Measurements from ENCODE around the gene TMEM231. TPM values are rescaled to one million over a fixed set of nuclear protein-coding genes. Genes with fewer than 3 reads are reported as not detected.
A peak's percentile ranks its signal among the peaks of the same experiment; 100 is the strongest.

The TMEM231 gene
- total and polyA plus RNA-seq, 2 of the 8 experiments (the other 6 are each of a cell fraction or from before 2014, with no cell fraction given) = 8.3 to 26.7 TPM

GRCh38 chr16:75566758-75567255, 10.8 kb upstream of the TMEM231 start:
- Histone ChIP-seq H3K4me3 (ENCODE audit: extremely low read depth in 1 of 4, insufficient read depth in 2 of 4, low read depth in 3 of 4, low read length in 4 of 4) (peak overlapping the region; percentile 80 to 94 (median 88)), H2BK20ac (ENCODE audit: low read length) (no peak overlapping the region), H2BK120ac (replicated peaks; ENCODE audit: low read depth, low read length) (no peak overlapping the region), H3K79me1 (ENCODE audit: low read depth, low read length) (peaks cover 3% of the 10 kb centered on the region; the same call in 1 of the 2 replicates), H3K23ac (ENCODE audit: insufficient read length) (no peak overlapping the region), H2AK5ac (ENCODE audit: low read depth, low read length) (no peak overlapping the region), H3K56ac (replicated peaks; ENCODE audit: insufficient read length, low read depth, low read length) (no peak overlapping the region), H3K4me2 (ENCODE audit: insufficient read depth in 1 of 2, low read depth in 2 of 2, low read length in 2 of 2) (peak overlapping the region; percentile 89 to 90), H3K27ac (ENCODE audit: low read depth, low read length) (no peak overlapping the region), H3K9ac (replicated peaks in 1 of 4; ENCODE audit: extremely low read depth in 1 of 4, low read depth in 3 of 4, low read length in 3 of 4) (peak overlapping the region; percentile 61 to 74 (median 74); a peak in 6 of 7 replicates), H3K4ac (replicated peaks; ENCODE audit: insufficient read length, low read depth, low read length) (no peak overlapping the region), H3K9me3 (ENCODE audit: insufficient read depth in 2 of 2, low read depth in 1 of 2, low read length in 1 of 2) (no peaks in the 10 kb centered on the region), H4K91ac (replicated peaks; ENCODE audit: insufficient read length, low read length) (no peak overlapping the region), H3K18ac (ENCODE audit: extremely low read depth, low read length) (no peak overlapping the region), H2BK12ac (ENCODE audit: low read depth, low read length) (no peak overlapping the region), H2AFZ (ENCODE audit: low read length) (no peak overlapping the region), H4K8ac (ENCODE audit: extremely low read depth, insufficient read depth, low read length) (no peak overlapping the region), H3K4me1 (replicated peaks in 1 of 4; ENCODE audit: control insufficient read depth in 3 of 4, insufficient read depth in 4 of 4, low read length in 3 of 4) (peaks cover 1 to 8% (median 3%) of the 10 kb centered on the region in 4 experiments; a peak in 5 of 7 replicates), H2BK15ac (ENCODE audit: low read length) (no peak overlapping the region), H2BK5ac (ENCODE audit: low read depth, low read length) (no peak overlapping the region), H3K79me2 (ENCODE audit: control insufficient read depth in 1 of 2, insufficient read depth in 2 of 2, low read length in 2 of 2) (peaks cover 0 to 13% of the 10 kb centered on the region in 2 experiments; a peak in 2 of 4 replicates), H3K14ac (ENCODE audit: insufficient read length) (no peak overlapping the region), H3K23me2 (ENCODE audit: low read depth, low read length) (peaks cover 9% of the 10 kb centered on the region), H3K27me3 (replicated peaks in 1 of 4; ENCODE audit: control insufficient read depth in 3 of 4, extremely low read depth in 1 of 4, insufficient read depth in 3 of 4, low read length in 3 of 4) (no peaks in the 10 kb centered on the region), H4K5ac (ENCODE audit: insufficient read length, low read depth, low read length) (no peak overlapping the region), H3K36me3 (ENCODE audit: control insufficient read depth in 2 of 4, insufficient read depth in 4 of 4, low read length in 3 of 4) (peaks cover 4 to 35% (median 21%) of the 10 kb centered on the region in 4 experiments; a peak in 7 of 8 replicates), H4K20me1 (replicated peaks in 1 of 2; ENCODE audit: control insufficient read depth in 1 of 2, insufficient read depth in 2 of 2, low read length in 2 of 2) (peaks cover 5 to 7% of the 10 kb centered on the region in 2 experiments)
- DNase-seq (ENCODE audit: low read depth in 1 of 2, low spot score in 2 of 2) = peak in 1 of 2 experiments; percentile 57
- ChIA-PET POLR2A (ENCODE audit: partially characterized antibody) (interaction anchor here (0.7 to 3.6 kb wide), 6 partner anchors 10 to 71 kb away, joined by 3 to 21 read pairs (median 9); partner anchors contain the start of genes ADAT1, CHST6 and TMEM231), CTCF (ENCODE audit: partially characterized antibody) (interaction anchor here (0.7 to 9.4 kb wide), 4 partner anchors 9 to 48 kb away, joined by 3 to 96 read pairs (median 4); no protein-coding TSS in a partner anchor)
- 23% methylated on average over 27 of the region's 32 CpGs; no CpG with 5 or more reads in 1 of the 2 experiments for WGBS, 2 experiments (ENCODE audit: extremely low coverage in 1 of 2, insufficient coverage in 1 of 2, insufficient read length in 1 of 2, insufficient replicate concordance in 2 of 2, low coverage in 1 of 2, low lambda C conversion rate in 2 of 2, missing lambda C conversion rate in 1 of 2)
- FAIRE-seq = no peak
